ENCODE data around the gene C9orf50. TPM values are rescaled to one million over a fixed set of nuclear protein-coding genes. Genes with fewer than 3 reads are reported as not detected.

Gene C9orf50
- total and polyA plus RNA-seq, 2 donors (not counting 1 experiment from before 2014, with no cell fraction given): not detected

GRCh38 chr9:129626079-129626624, 5.3 kb upstream of the C9orf50 start, which contains the start of gene NTMT1:
TSS of gene NTMT1 (plus strand) at chr9:129626163. CDS start at chr9:129632704, 6,541 bp downstream.
- H3K27me3 ChIP-seq (replicated peaks in 1 of 4; ENCODE audit: control extremely low read depth in 1 of 4, control insufficient read depth in 3 of 4, insufficient read depth in 4 of 4, low read length in 3 of 4): peaks cover 0 to 9% (median 3%) of the 10 kb centered on the region in 4 experiments
- Mint-ChIP-seq H3K4me1 (peaks cover 50% of the 10 kb centered on the region), H3K27ac (peak within 1 kb of the TSS; percentile 83), H3K4me3 (peak within 1 kb of the TSS; percentile 84), H3K9me3 (ENCODE audit: insufficient read depth) (no peaks in the 10 kb centered on the region), H3K27me3 (peaks cover 12% of the 10 kb centered on the region)
- CTCF ChIA-PET: interaction anchor here (0.6 to 12.5 kb wide), 15 partner anchors 13 to 898 kb away, joined by 3 to 269 read pairs (median 4); partner anchors contain the start of gene ASB6
- peak within 1 kb of the TSS; percentile 51 to 89 (median 88) for H3K4me3 ChIP-seq (ENCODE audit: control extremely low read depth in 1 of 5, extremely low read depth in 1 of 5, insufficient read depth in 1 of 5, low read depth in 2 of 5, low read length in 4 of 5)
- H2AFZ ChIP-seq (ENCODE audit: insufficient read depth, low read depth, low read length, poor library complexity, severe bottlenecking): peak within 1 kb of the TSS; percentile 59
- H3K27ac ChIP-seq (ENCODE audit: low read length in 2 of 2): peak within 1 kb of the TSS; percentile 70 to 99
- ATAC-seq (ENCODE audit: low read depth): peak; percentile 83
- peak; percentile 96 for DNase-seq
- H3K9me3 ChIP-seq (ENCODE audit: control extremely low read depth in 1 of 3, control insufficient read depth in 2 of 3, insufficient read depth in 1 of 3, low read length in 2 of 3): peaks cover 0 to under 1% (median 0%) of the 10 kb centered on the region in 3 donors
- H3K9ac ChIP-seq (ENCODE audit: low read length): peak within 1 kb of the TSS; percentile 97
- peak within 1 kb of the TSS; percentile 94 for H3K4me2 ChIP-seq (replicated peaks; ENCODE audit: low read depth, low read length, poor library complexity, severe bottlenecking)
- H3K36me3 ChIP-seq (replicated peaks in 1 of 2; ENCODE audit: control extremely low read depth in 1 of 2, control insufficient read depth in 1 of 2, extremely low read depth in 1 of 2, insufficient read depth in 2 of 2, low read length in 1 of 2): peaks cover 0 to 11% of the 10 kb centered on the region in 2 experiments
- POLR2A ChIA-PET: interaction anchor here (0.7 to 2.9 kb wide), 6 partner anchors 10 to 548 kb away, joined by 3 to 22 read pairs (median 4); partner anchors contain the start of gene DOLPP1
- H3K4me1 ChIP-seq (ENCODE audit: control insufficient read depth in 2 of 2, insufficient read depth in 2 of 2, low read length in 2 of 2): peaks cover 29 to 34% of the 10 kb centered on the region in 2 donors
- TF ChIP-seq EZH2 (IDR thresholded peaks at IDR 0.05; ENCODE audit: borderline replicate concordance, insufficient read depth, low read depth, low read length, poor library complexity, severe bottlenecking): no peak
- TF ChIP-seq CTCF (IDR thresholded peaks at IDR 0.05): no peak
- peaks cover 57% of the 10 kb centered on the region for H3K79me2 ChIP-seq (ENCODE audit: control insufficient read depth, insufficient read depth, low read length)
- H4K20me1 ChIP-seq (ENCODE audit: control insufficient read depth, insufficient read depth, low read length, poor library complexity, severe bottlenecking): peaks cover 44% of the 10 kb centered on the region
- intact Hi-C loops (cut with micrococcal nuclease): loop anchor here (1.0 to 10.0 kb wide), 8 partner anchors 16 to 681 kb away; partner anchors contain the start of genes ASB6, DOLK, MIGA2 and NUP188
- WGBS (ENCODE audit: insufficient coverage): under 1% methylated on average over 55 of the region's 55 CpGs

Measured in B cell (primary cell).